GM19351 (cell line): ENCODE results near the gene KRT85.
"Not testable (repeated sequence)": the region's sequence is repeated elsewhere in the genome, so short reads cannot be mapped to it uniquely, and the experiment has no call there.

ENCODE experiments used
- ATAC-seq: cut with Tn5 transposase; IDR thresholded peaks from one replicate; pipeline ENCODE4 v1.9.1; 2021; ENCODE audit warnings: mild to moderate bottlenecking, moderate library complexity; ENCODE audit not compliant: unreplicated experiment

The KRT85 gene

GRCh38 chr12:52366738-52367485, at the start of gene KRT85:
Gene KRT85 (minus strand): TSS chr12:52367481. CDS start chr12:52367405, 76 bp downstream.
- no peak for ATAC-seq

- ATAC-seq: no peak
Measured at GRCh38 chr12:52416795-52417194, 49.5 kb upstream of the KRT85 start.

GRCh38 chr12:52415870-52416750, 48.8 kb upstream of the KRT85 start:
- ATAC-seq: no peak

GRCh38 chr12:52414936-52415335, 47.7 kb upstream of the KRT85 start:
- no peak for ATAC-seq

- ATAC-seq: no peak
Measured at GRCh38 chr12:52413782-52414345, 46.6 kb upstream of the KRT85 start.

- no peak for ATAC-seq
Measured at GRCh38 chr12:52413202-52413601, 45.9 kb upstream of the KRT85 start.

- ATAC-seq: no peak
Measured at GRCh38 chr12:52411815-52412214, 44.5 kb upstream of the KRT85 start.

- ATAC-seq: not testable (repeated sequence)
Measured at GRCh38 chr12:52410589-52411248, 43.4 kb upstream of the KRT85 start.

GRCh38 chr12:52407918-52408317, 40.6 kb upstream of the KRT85 start:
- no peak for ATAC-seq

GRCh38 chr12:52405922-52406385, 38.7 kb upstream of the KRT85 start, which contains the start of gene KRT82:
Gene KRT82 (minus strand): TSS chr12:52406335. CDS start chr12:52406277, 58 bp downstream.
- no peak for ATAC-seq

GRCh38 chr12:52404951-52405350, 37.7 kb upstream of the KRT85 start:
- no peak for ATAC-seq

- no peak for ATAC-seq
Measured at GRCh38 chr12:52403561-52403960, 36.3 kb upstream of the KRT85 start.

- ATAC-seq: no peak
Measured at GRCh38 chr12:52402873-52403540, 35.7 kb upstream of the KRT85 start.

GRCh38 chr12:52402377-52402776, 35.1 kb upstream of the KRT85 start:
- no peak for ATAC-seq

- no peak for ATAC-seq
Measured at GRCh38 chr12:52401926-52402325, 34.6 kb upstream of the KRT85 start.

- no peak for ATAC-seq
Measured at GRCh38 chr12:52401526-52401925, 34.2 kb upstream of the KRT85 start.

GRCh38 chr12:52400906-52401305, 33.6 kb upstream of the KRT85 start:
- no peak for ATAC-seq

- ATAC-seq: no peak
Measured at GRCh38 chr12:52399756-52400155, 32.5 kb upstream of the KRT85 start.

- no peak for ATAC-seq
Measured at GRCh38 chr12:52398176-52398575, 30.9 kb upstream of the KRT85 start.

GRCh38 chr12:52396656-52397055, 29.4 kb upstream of the KRT85 start:
- no peak for ATAC-seq
